A549 (cell line): ENCODE results near the gene MTMR12. TPM values are rescaled to one million over a fixed set of nuclear protein-coding genes. Genes with fewer than 3 reads are reported as not detected.
"Not testable (repeated sequence)": the region's sequence is repeated elsewhere in the genome, so short reads cannot be mapped to it uniquely, and the experiment has no call there.

Experiments
- ATAC-seq, 2 experiments: fragments of 200-7000 bp in 1 of 2; fragments of >200 bp in 1 of 2; cut with Nextera tagmentation in 1 of 2; cut with Tn5 transposase in 1 of 2; 3 replicates each; pipeline versions ENCODE4 v1.8.0 to v1.9.1; 2018 to 2020; ENCODE audit warnings: mild to moderate bottlenecking in 1 of 2, moderate library complexity in 1 of 2
- CTCF ChIA-PET: fragments of 300-600 bp; sonication (Branson Sonifier 250); formaldehyde crosslinking; extraction: SDS; loops from one replicate; lab custom pipeline; 2021; ENCODE audit warnings: antibody characterized with exemption, inconsistent platforms; lab: Yijun Ruan, JAX
- POLR2A ChIA-PET: fragments of 350-600 bp; formaldehyde crosslinking; extraction: SDS; loops from one replicate; lab custom pipeline; 2021; ENCODE audit warnings: antibody characterized with exemption, inconsistent platforms; lab: Yijun Ruan, JAX
- DNase-seq, 2 experiments: peaks; one replicate each; pipeline versions ENCODE4 v3.0.0 to v3.0.0-alpha.2; 2011 to 2016; ENCODE audit warnings: low read depth in 1 of 2, low spot score in 1 of 2
- FAIRE-seq: peaks from 2 replicates; lab custom pipeline; 2011; peaks lifted over from hg19 to GRCh38; lab: Jason Lieb, UNC
- H3K27ac ChIP-seq, 2 experiments: fragments of >200 bp; sonication (Bioruptor Twin); formaldehyde crosslinking; 3 replicates each; pipeline ENCODE4 v1.5.1; 2016 to 2017
- H3K4me1 ChIP-seq: fragments of >200 bp; sonication (Bioruptor Twin); formaldehyde crosslinking; 3 replicates; pipeline ENCODE4 v1.6.1; 2016
- H3K4me2 ChIP-seq: fragments of >200 bp; sonication (Bioruptor Twin); formaldehyde crosslinking; 3 replicates; pipeline ENCODE4 v1.6.1; 2016
- H3K4me3 ChIP-seq: fragments of >200 bp; sonication (Bioruptor Twin); formaldehyde crosslinking; 3 replicates; pipeline ENCODE4 v1.5.1; 2016
- H3K9me3 ChIP-seq: fragments of >200 bp; sonication (Bioruptor Twin); formaldehyde crosslinking; 3 replicates; pipeline ENCODE4 v1.6.1; 2016
- BCL3 ChIP-seq: fragments of >200 bp; sonication (Bioruptor Twin); formaldehyde crosslinking; IDR thresholded peaks from 3 replicates; pipeline ENCODE4 v1.6.1; 2016
- CEBPB ChIP-seq, 2 experiments: fragments of >200 bp in 1 of 2; sonication (Bioruptor Twin) in 1 of 2; formaldehyde crosslinking in 1 of 2; IDR thresholded peaks; 2 replicates each; pipeline ENCODE4 v1.6.1; 2012 to 2016
- EHF ChIP-seq: fragments of 250-450 bp; sonication (Bioruptor Pico); IDR thresholded peaks from 2 replicates; pipeline ENCODE4 v1.5.0; 2020; ENCODE audit warnings: mild to moderate bottlenecking
- ELK1 ChIP-seq: fragments of 150-350 bp; IDR thresholded peaks from 2 replicates; pipeline ENCODE4 v1.6.1; 2014; ENCODE audit warnings: low read depth, mild to moderate bottlenecking, low read length
- EP300 ChIP-seq, 2 experiments: fragments of >200 bp; sonication (Bioruptor Twin); formaldehyde crosslinking; IDR thresholded peaks; 2 replicates in 1 of 2; 3 replicates in 1 of 2; pipeline ENCODE4 v1.6.1; 2016 to 2017
- ESRRA ChIP-seq: fragments of 150-350 bp; IDR thresholded peaks from 2 replicates; pipeline ENCODE4 v1.6.1; 2014; ENCODE audit warnings: mild to moderate bottlenecking, low read length, borderline replicate concordance
- FOSB ChIP-seq: fragments of 250-450 bp; sonication (Bioruptor Pico); IDR thresholded peaks from 2 replicates; pipeline ENCODE4 v1.5.0; 2020; ENCODE audit warnings: mild to moderate bottlenecking, moderate library complexity
- FOXS1 ChIP-seq: fragments of 250-450 bp; sonication (Bioruptor Pico); IDR thresholded peaks from 2 replicates; pipeline ENCODE4 v1.5.0; 2020; ENCODE audit warnings: mild to moderate bottlenecking, moderate library complexity
- GATA3 ChIP-seq: IDR thresholded peaks from 2 replicates; pipeline ENCODE4 v1.6.1; 2012; ENCODE audit warnings: borderline replicate concordance
- KDM1A ChIP-seq: fragments of 200-600 bp; sonication (generic); IDR thresholded peaks from 2 replicates; pipeline ENCODE4 v1.6.1; 2016; ENCODE audit warnings: low read depth, mild to moderate bottlenecking
- PHF8 ChIP-seq: fragments of 200-600 bp; sonication (generic); IDR thresholded peaks from 2 replicates; pipeline ENCODE4 v1.6.1; 2016; ENCODE audit warnings: low read depth, mild to moderate bottlenecking, antibody characterized with exemption, moderate library complexity, borderline replicate concordance
- REST ChIP-seq: fragments of 200-600 bp; sonication (generic); IDR thresholded peaks from 2 replicates; pipeline ENCODE4 v1.6.1; 2016; ENCODE audit warnings: antibody characterized with exemption, mild to moderate bottlenecking, moderate library complexity
- SMC3 ChIP-seq: fragments of >200 bp; sonication (Bioruptor Twin); formaldehyde crosslinking; IDR thresholded peaks from 3 replicates; pipeline ENCODE4 v1.6.1; 2018; ENCODE audit warnings: inconsistent platforms
- USF2 ChIP-seq: fragments of 450-650 bp; IDR thresholded peaks from 2 replicates; pipeline ENCODE4 v1.6.1; 2014; ENCODE audit warnings: antibody characterized with exemption
- WGBS: methylation state at CpG from one replicate; pipeline ENCODE4 v1.1.6; 2017; ENCODE audit errors: missing lambda C conversion rate; 5-methylcytosine and 5-hydroxymethylcytosine counted together
- polyA plus RNA-seq, 4 experiments: library from polyadenylated mRNA; depleted of rRNA in 3 of 4; stranded (reverse); fragments of >200 nt; fragmentation: RNase III in 1 of 4; extraction: RNeasy Plus Mini Kit Qiagen cat#74134 plus additional on column Dnase treatment in 1 of 4; gene quantifications; 2 replicates in 3 of 4; 3 replicates in 1 of 4; pipeline ENCODE4 v1.2.3, GENCODE V29; 2011 to 2017

The MTMR12 gene
- polyA plus RNA-seq, 2 of the 4 experiments (the other 2 are of a cell fraction), result 14.3 to 29.8 TPM

GRCh38 chr5:32322882-32323281 is 10.1 kb upstream of the MTMR12 start (continued):
- TF ChIP-seq ELK1, result no peak
- no peak for TF ChIP-seq FOSB (CRISPR knock-in tag)
- TF ChIP-seq KDM1A, result no peak
- TF ChIP-seq FOXS1 (CRISPR knock-in tag), result no peak
- TF ChIP-seq, all 56 proteins: peak for 0

GRCh38 chr5:32321787-32322186 is 9.0 kb upstream of the MTMR12 start:
- 61% methylated on average over 2 of the region's 2 CpGs for WGBS
- H3K4me1 ChIP-seq, H3K9me3 ChIP-seq, H3K27ac ChIP-seq, ATAC-seq, H3K4me3 ChIP-seq, POLR2A ChIA-PET, H3K4me2 ChIP-seq, FAIRE-seq, DNase-seq: not testable (repeated sequence)
- CTCF ChIA-PET, result interaction anchor here (1.3 kb wide), 1 partner anchor 8 kb away, joined by 5 read pairs; no protein-coding TSS in a partner anchor

GRCh38 chr5:32320576-32320975 is 7.8 kb upstream of the MTMR12 start:
- TF ChIP-seq PHF8 (no peak), GATA3 (no peak), USF2 (no peak), EHF (CRISPR knock-in tag) (no peak), REST (no peak), KDM1A (no peak), EP300 (IDR thresholded peaks at IDR 0.05) (no peak), BCL3 (no peak), CEBPB (IDR thresholded peaks at IDR 0.05) (no peak), ESRRA (no peak), SMC3 (no peak)
- Histone ChIP-seq H3K27ac (no peak overlapping the region), H3K4me3 (no peak overlapping the region), H3K4me1 (no peaks in the 10 kb centered on the region), H3K9me3 (0 out of 3 replicates have a peak, but pooled peaks cover 4% of the 10 kb centered on the region), H3K4me2 (no peak overlapping the region)
- FAIRE-seq, result no peak
- no peak for ATAC-seq
- no peak for DNase-seq
- POLR2A ChIA-PET, result no interaction called here
- WGBS, result 64% methylated on average over 5 of the region's 10 CpGs
- CTCF ChIA-PET, result interaction anchor here (1.0 to 1.3 kb wide), 2 partner anchors 8 to 9 kb away, joined by 4 to 5 read pairs; no protein-coding TSS in a partner anchor
